Keratinocyte (primary cell): ENCODE results near the gene ATP13A3. TPM values are rescaled to one million over a fixed set of nuclear protein-coding genes. Genes with fewer than 3 reads are reported as not detected.

Source experiments
- DNase-seq: peaks from one replicate; pipeline ENCODE4 v3.0.0-alpha.2; 2011; ENCODE audit warnings: low read depth, missing footprints, low spot score
- FAIRE-seq: peaks from 2 replicates; lab custom pipeline; 2011; peaks lifted over from hg19 to GRCh38; lab: Jason Lieb, UNC
- H2AFZ ChIP-seq: 2 replicates; pipeline ENCODE4 v1.6.0; 2012; ENCODE audit warnings: low read length, control low read depth, inconsistent platforms; ENCODE audit not compliant: control insufficient read depth
- H3K27ac ChIP-seq: 2 replicates; pipeline ENCODE4 v1.5.1; 2011; ENCODE audit warnings: low read length; ENCODE audit not compliant: control insufficient read depth, insufficient read depth
- H3K27me3 ChIP-seq: 3 replicates; pipeline ENCODE4 v1.6.0; 2011; ENCODE audit warnings: low read length; ENCODE audit not compliant: control insufficient read depth, insufficient read depth; ENCODE audit errors: extremely low read depth
- H3K36me3 ChIP-seq, 2 experiments: 2 replicates in 1 of 2; 3 replicates in 1 of 2; pipeline ENCODE4 v1.5.1; 2011; ENCODE audit warnings: low read length in 2 of 2, mild to moderate bottlenecking in 1 of 2; ENCODE audit not compliant: control insufficient read depth in 2 of 2, insufficient read depth in 2 of 2; ENCODE audit errors: extremely low read depth in 1 of 2
- H3K4me1 ChIP-seq: 3 replicates; pipeline ENCODE4 v1.5.1; 2011; ENCODE audit warnings: low read length; ENCODE audit not compliant: control insufficient read depth, insufficient read depth; ENCODE audit errors: extremely low read depth
- H3K4me2 ChIP-seq: 3 replicates; pipeline ENCODE4 v1.6.0; 2011; ENCODE audit warnings: low read depth, low read length; ENCODE audit not compliant: control insufficient read depth, insufficient read depth; ENCODE audit errors: extremely low read depth
- H3K4me3 ChIP-seq, 3 experiments: fragments of 200-600 bp in 1 of 3; sonication (generic) in 1 of 3; 2 replicates in 2 of 3; 3 replicates in 1 of 3; pipeline ENCODE4 v1.5.1; 2011 to 2016; ENCODE audit warnings: low read length in 3 of 3, mild to moderate bottlenecking in 3 of 3, control low read depth in 2 of 3, inconsistent platforms in 1 of 3, low read depth in 1 of 3, mixed read lengths in 1 of 3, mixed run types in 1 of 3, moderate library complexity in 1 of 3; ENCODE audit not compliant: control insufficient read depth in 2 of 3, insufficient read depth in 2 of 3; ENCODE audit errors: extremely low read depth in 1 of 3
- H3K79me2 ChIP-seq: 2 replicates; pipeline ENCODE4 v1.6.0; 2012; ENCODE audit warnings: low read length; ENCODE audit not compliant: control insufficient read depth, insufficient read depth
- H3K9ac ChIP-seq: 3 replicates; pipeline ENCODE4 v1.6.0; 2011; ENCODE audit warnings: low read length; ENCODE audit not compliant: control insufficient read depth, insufficient read depth; ENCODE audit errors: extremely low read depth
- H3K9me1 ChIP-seq: 3 replicates; pipeline ENCODE4 v1.6.0; 2011; ENCODE audit warnings: low read length; ENCODE audit not compliant: control insufficient read depth, insufficient read depth; ENCODE audit errors: extremely low read depth
- H3K9me3 ChIP-seq: 2 replicates; pipeline ENCODE4 v1.5.1; 2012; ENCODE audit warnings: low read depth, low read length; ENCODE audit not compliant: control insufficient read depth
- H4K20me1 ChIP-seq: 3 replicates; pipeline ENCODE4 v1.6.0; 2011; ENCODE audit warnings: low read length; ENCODE audit not compliant: control insufficient read depth, insufficient read depth; ENCODE audit errors: extremely low read depth
- EZH2 ChIP-seq: IDR thresholded peaks from one replicate; pipeline ENCODE4 v1.6.1; 2012; ENCODE audit warnings: inconsistent platforms, mild to moderate bottlenecking, low read length, moderate library complexity
- dilution Hi-C: fragments of 300-500 bp; cut with MboI; formaldehyde crosslinking; loops from one replicate; pipeline ENCODE4 v1.7.0; 2020; ENCODE audit warnings: low sequenced_read_pairs; ENCODE audit not compliant: extremely low pct_ligation_motif_present
- polyA plus RNA-seq, 5 experiments: library from polyadenylated mRNA; depleted of rRNA in 3 of 5; stranded (reverse) in 3 of 5; stranded (forward) in 1 of 5; unstranded in 1 of 5; fragments of >200 nt; gene quantifications; 1 replicate in 1 of 5; 2 replicates in 3 of 5; 3 replicates in 1 of 5; pipeline versions ENCODE4 v1.2.1 to v1.2.3, GENCODE V29; 2011 to 2012; ENCODE audit warnings: missing spikeins in 2 of 5, low read depth in 1 of 5, low replicate concordance in 1 of 5
- TF ChIP-seq, protein P1 (sequence below), 3 experiments: IDR thresholded peaks in 1 of 3; conservative IDR thresholded peaks in 1 of 3; optimal IDR thresholded peaks in 1 of 3; 2 replicates in 2 of 3; 3 replicates in 1 of 3; pipeline versions ENCODE3 to v1.5.1; 2011; ENCODE audit warnings: low read length in 3 of 3, mild to moderate bottlenecking in 3 of 3, moderate library complexity in 2 of 3, control low read depth in 1 of 3, inconsistent platforms in 1 of 3; ENCODE audit not compliant: insufficient read depth in 2 of 3; ENCODE audit errors: extremely low read depth in 1 of 3

Gene ATP13A3
- polyA plus RNA-seq, 1 donor (not counting 4 experiments of a cell fraction or from before 2014, with no cell fraction given): 103 TPM

DNA sequence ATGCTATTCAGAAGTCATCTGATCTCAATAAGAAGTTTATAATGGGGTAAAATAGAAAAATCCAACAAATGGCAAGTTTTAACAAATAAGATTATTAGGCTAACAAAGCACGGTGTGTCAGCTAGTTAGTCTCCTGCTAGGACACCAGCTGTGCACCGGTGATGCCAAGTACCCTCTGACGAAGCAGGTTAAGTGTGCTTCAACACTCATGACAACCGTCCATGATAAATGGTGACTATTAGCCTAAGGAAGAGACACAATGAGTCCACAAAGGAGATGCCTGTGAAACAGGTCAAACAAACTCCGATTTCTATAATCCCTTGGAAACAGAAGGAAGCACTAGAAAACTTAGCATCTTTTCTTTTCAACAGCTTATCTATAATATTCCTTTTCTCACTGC, 36.5 kb downstream of the ATP13A3 start:
- no peak overlapping the region for H3K4me2 ChIP-seq
- H3K9me1 ChIP-seq: no peaks in the 10 kb centered on the region
- H3K4me3 ChIP-seq: no peak overlapping the region
- H2AFZ ChIP-seq: no peak overlapping the region
- H3K27ac ChIP-seq: no peak overlapping the region
- dilution Hi-C loops: no loop called here
- H3K27me3 ChIP-seq: no peaks in the 10 kb centered on the region
- H3K4me1 ChIP-seq: no peaks in the 10 kb centered on the region
- no peaks in the 10 kb centered on the region for H3K9me3 ChIP-seq
- TF ChIP-seq EZH2: no peak
- TF ChIP-seq, protein P1, sequence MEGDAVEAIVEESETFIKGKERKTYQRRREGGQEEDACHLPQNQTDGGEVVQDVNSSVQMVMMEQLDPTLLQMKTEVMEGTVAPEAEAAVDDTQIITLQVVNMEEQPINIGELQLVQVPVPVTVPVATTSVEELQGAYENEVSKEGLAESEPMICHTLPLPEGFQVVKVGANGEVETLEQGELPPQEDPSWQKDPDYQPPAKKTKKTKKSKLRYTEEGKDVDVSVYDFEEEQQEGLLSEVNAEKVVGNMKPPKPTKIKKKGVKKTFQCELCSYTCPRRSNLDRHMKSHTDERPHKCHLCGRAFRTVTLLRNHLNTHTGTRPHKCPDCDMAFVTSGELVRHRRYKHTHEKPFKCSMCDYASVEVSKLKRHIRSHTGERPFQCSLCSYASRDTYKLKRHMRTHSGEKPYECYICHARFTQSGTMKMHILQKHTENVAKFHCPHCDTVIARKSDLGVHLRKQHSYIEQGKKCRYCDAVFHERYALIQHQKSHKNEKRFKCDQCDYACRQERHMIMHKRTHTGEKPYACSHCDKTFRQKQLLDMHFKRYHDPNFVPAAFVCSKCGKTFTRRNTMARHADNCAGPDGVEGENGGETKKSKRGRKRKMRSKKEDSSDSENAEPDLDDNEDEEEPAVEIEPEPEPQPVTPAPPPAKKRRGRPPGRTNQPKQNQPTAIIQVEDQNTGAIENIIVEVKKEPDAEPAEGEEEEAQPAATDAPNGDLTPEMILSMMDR (optimal IDR thresholded peaks at IDR 0.05 in 1 of 3, IDR thresholded peaks at IDR 0.05 in 1 of 3, conservative IDR thresholded peaks at IDR 0.05 in 1 of 3; ENCODE audit: extremely low read depth in 1 of 3, insufficient read depth in 2 of 3, low read length in 3 of 3): no peak
- H3K9ac ChIP-seq: no peak overlapping the region
- H4K20me1 ChIP-seq: no peaks in the 10 kb centered on the region
- no peak for DNase-seq
- no peaks in the 10 kb centered on the region for H3K79me2 ChIP-seq
- FAIRE-seq: no peak
- peaks cover 16 to 24% of the 10 kb centered on the region in 2 experiments for H3K36me3 ChIP-seq

DNA sequence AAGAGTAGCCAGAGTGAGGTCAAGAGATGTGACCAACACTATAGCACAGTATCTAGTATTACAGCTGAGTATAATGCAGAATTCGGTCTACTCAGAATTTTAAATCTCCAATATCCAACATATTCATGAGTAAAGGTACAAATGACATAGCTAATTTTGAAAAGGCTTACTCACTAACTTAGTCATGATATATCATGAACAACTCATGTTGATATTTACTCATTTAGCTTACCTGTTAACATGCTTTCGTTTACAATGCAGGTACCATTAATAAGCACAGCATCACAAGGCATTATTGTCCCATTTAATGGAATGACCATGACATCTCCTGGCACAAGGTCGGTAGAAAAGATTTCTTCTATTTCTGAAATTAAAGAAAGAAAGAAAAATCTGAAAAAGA, 36.9 kb downstream of the ATP13A3 start:
- no peak overlapping the region for H3K4me3 ChIP-seq
- H3K9me3 ChIP-seq: no peaks in the 10 kb centered on the region
- dilution Hi-C loops: no loop called here
- H3K27ac ChIP-seq: no peak overlapping the region
- no peaks in the 10 kb centered on the region for H3K9me1 ChIP-seq
- no peaks in the 10 kb centered on the region for H3K79me2 ChIP-seq
- H3K27me3 ChIP-seq: no peaks in the 10 kb centered on the region
- no peak for TF ChIP-seq EZH2
- TF ChIP-seq, protein P1 (optimal IDR thresholded peaks at IDR 0.05 in 1 of 3, IDR thresholded peaks at IDR 0.05 in 1 of 3, conservative IDR thresholded peaks at IDR 0.05 in 1 of 3; ENCODE audit: extremely low read depth in 1 of 3, insufficient read depth in 2 of 3, low read length in 3 of 3): no peak
- FAIRE-seq (no peak), DNase-seq (no peak)
- no peak overlapping the region for H3K9ac ChIP-seq
- H3K36me3 ChIP-seq: peaks cover 16 to 27% of the 10 kb centered on the region in 2 experiments
- no peaks in the 10 kb centered on the region for H4K20me1 ChIP-seq
- no peaks in the 10 kb centered on the region for H3K4me1 ChIP-seq
- H2AFZ ChIP-seq: no peak overlapping the region
- no peak overlapping the region for H3K4me2 ChIP-seq
